ENCODE data around the gene CCDC85B.

DNA sequence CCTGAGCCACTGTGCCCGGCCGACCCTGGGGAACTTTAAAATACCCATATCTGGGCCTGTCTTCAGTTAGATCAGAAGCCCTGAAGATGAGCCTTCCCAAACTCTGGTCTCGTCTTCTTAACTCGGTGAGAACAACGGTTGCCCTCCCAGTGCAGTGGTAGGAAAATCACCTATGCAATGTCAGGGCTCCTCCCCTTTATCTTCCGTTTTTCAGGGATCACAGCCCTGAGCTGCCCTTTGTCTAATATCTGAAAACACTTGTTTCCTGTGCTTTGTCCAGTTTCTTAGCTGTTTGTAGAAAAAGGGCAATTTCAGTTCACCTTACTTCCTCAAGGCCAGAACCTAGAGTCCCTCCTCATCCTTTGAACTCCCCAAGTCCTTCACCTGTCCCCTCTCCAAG, 38.2 kb downstream of the CCDC85B start:
- TF ChIP-seq, protein P1, sequence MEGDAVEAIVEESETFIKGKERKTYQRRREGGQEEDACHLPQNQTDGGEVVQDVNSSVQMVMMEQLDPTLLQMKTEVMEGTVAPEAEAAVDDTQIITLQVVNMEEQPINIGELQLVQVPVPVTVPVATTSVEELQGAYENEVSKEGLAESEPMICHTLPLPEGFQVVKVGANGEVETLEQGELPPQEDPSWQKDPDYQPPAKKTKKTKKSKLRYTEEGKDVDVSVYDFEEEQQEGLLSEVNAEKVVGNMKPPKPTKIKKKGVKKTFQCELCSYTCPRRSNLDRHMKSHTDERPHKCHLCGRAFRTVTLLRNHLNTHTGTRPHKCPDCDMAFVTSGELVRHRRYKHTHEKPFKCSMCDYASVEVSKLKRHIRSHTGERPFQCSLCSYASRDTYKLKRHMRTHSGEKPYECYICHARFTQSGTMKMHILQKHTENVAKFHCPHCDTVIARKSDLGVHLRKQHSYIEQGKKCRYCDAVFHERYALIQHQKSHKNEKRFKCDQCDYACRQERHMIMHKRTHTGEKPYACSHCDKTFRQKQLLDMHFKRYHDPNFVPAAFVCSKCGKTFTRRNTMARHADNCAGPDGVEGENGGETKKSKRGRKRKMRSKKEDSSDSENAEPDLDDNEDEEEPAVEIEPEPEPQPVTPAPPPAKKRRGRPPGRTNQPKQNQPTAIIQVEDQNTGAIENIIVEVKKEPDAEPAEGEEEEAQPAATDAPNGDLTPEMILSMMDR (IDR thresholded peaks at IDR 0.05): no peak
- no peak for TF ChIP-seq POLR2A (IDR thresholded peaks at IDR 0.05)

Data from testis (tissue), 2 donors.